Subcutaneous adipose tissue (tissue), 4 donors: ENCODE results near the gene TADA1. TPM values are rescaled to one million over a fixed set of nuclear protein-coding genes. Genes with fewer than 3 reads are reported as not detected.

Experiments
- CTCF ChIP-seq: fragments of 450-650 bp; IDR thresholded peaks from one replicate; pipeline ENCODE4 v1.5.1; 2016; ENCODE audit warnings: low read depth, mild to moderate bottlenecking, control low read depth, antibody characterized with exemption, moderate library complexity
- total RNA-seq, 4 donors: library from RNA; depleted of rRNA; stranded (reverse); fragments of >200 nt; gene quantifications; one replicate each; pipeline ENCODE4 v1.1.0, GENCODE V29; 2016

TADA1 gene
- total RNA-seq, 4 donors from 2014 or later, result 5.5 to 7.9 (median 6.3) TPM

- TF ChIP-seq CTCF, result no peak
Measured at GRCh38 chr1:166888373-166889111, 12.5 kb upstream of the TADA1 start.

- TF ChIP-seq CTCF, result no peak
Measured at GRCh38 chr1:166884971-166885370, 8.9 kb upstream of the TADA1 start.

GRCh38 chr1:166884040-166884642 lies 8.1 kb upstream of the TADA1 start:
- no peak for TF ChIP-seq CTCF

GRCh38 chr1:166882893-166883292 lies 6.8 kb upstream of the TADA1 start:
- no peak for TF ChIP-seq CTCF

GRCh38 chr1:166876540-166876838 lies 425 bp upstream of the TADA1 start:
- no peak for TF ChIP-seq CTCF

GRCh38 chr1:166875302-166875733 lies 746 bp downstream of the TADA1 start:
- no peak for TF ChIP-seq CTCF

- no peak for TF ChIP-seq CTCF
Measured at GRCh38 chr1:166874464-166874863, 1.6 kb downstream of the TADA1 start.
